ENCODE results near the gene COLGALT1.
"Not testable (repeated sequence)": the region's sequence is repeated elsewhere in the genome, so short reads cannot be mapped to it uniquely, and the experiment has no call there.

Gene COLGALT1

GRCh38 chr19:17555480-17555928 lies at the start of gene COLGALT1:
Gene COLGALT1, plus strand, starts transcription at chr19:17555649. Its CDS starts 65 bp downstream, at chr19:17555714.
- H3K4me3 Mint-ChIP-seq = peak within 1 kb of the TSS; percentile 86 to 92
- H3K27ac Mint-ChIP-seq = peak within 1 kb of the TSS; percentile 74 to 84
- H3K9me3 Mint-ChIP-seq = no peaks in the 10 kb centered on the region
- DNase-seq (peak; percentile 95 to 97), ATAC-seq (peak; percentile 98)
- H3K4me1 Mint-ChIP-seq = peaks cover 35% of the 10 kb centered on the region
- H3K27me3 Mint-ChIP-seq = no peaks in the 10 kb centered on the region

GRCh38 chr19:17506745-17507144 lies 48.7 kb upstream of the COLGALT1 start:
- no peak for ATAC-seq
- Mint-ChIP-seq H3K4me3 (no peak overlapping the region), H3K9me3 (no peaks in the 10 kb centered on the region)

GRCh38 chr19:17508558-17508933 lies 46.9 kb upstream of the COLGALT1 start:
- Mint-ChIP-seq H3K4me1 (peaks cover 52% of the 10 kb centered on the region), H3K27ac (peak overlapping the region; percentile 7 to 84), H3K4me3 (peak overlapping the region; percentile 44 to 45)
- not testable (repeated sequence) for ATAC-seq, DNase-seq, H3K27me3 Mint-ChIP-seq, H3K9me3 Mint-ChIP-seq

More at GRCh38 chr19:17506745-17507144, 48.7 kb upstream of the COLGALT1 start:
- Mint-ChIP-seq H3K27ac (no peak overlapping the region), H3K27me3 (no peaks in the 10 kb centered on the region), H3K4me1 (peaks cover 39% of the 10 kb centered on the region)
- DNase-seq = no peak

- peaks cover 63% of the 10 kb centered on the region for H3K4me1 Mint-ChIP-seq
- no peak for ATAC-seq
Observed at GRCh38 chr19:17510220-17510993, 45.0 kb upstream of the COLGALT1 start.

GRCh38 chr19:17511724-17512573 lies 43.5 kb upstream of the COLGALT1 start:
- ATAC-seq (peak; percentile 87), DNase-seq (peak; percentile 98)
- no peaks in the 10 kb centered on the region for H3K27me3 Mint-ChIP-seq
- peak overlapping the region; percentile 97 to 99 for H3K4me3 Mint-ChIP-seq
- H3K9me3 Mint-ChIP-seq = peaks cover 0 to 2% of the 10 kb centered on the region in 2 donors
- peaks cover 63% of the 10 kb centered on the region for H3K4me1 Mint-ChIP-seq
- peak overlapping the region; percentile 82 to 99 for H3K27ac Mint-ChIP-seq

More at GRCh38 chr19:17510220-17510993, 45.0 kb upstream of the COLGALT1 start:
- H3K9me3 Mint-ChIP-seq = no peaks in the 10 kb centered on the region
- DNase-seq = no peak
- peak overlapping the region; percentile 97 to 99 for H3K4me3 Mint-ChIP-seq
- no peaks in the 10 kb centered on the region for H3K27me3 Mint-ChIP-seq
- H3K27ac Mint-ChIP-seq = peak overlapping the region; percentile 98 to 99

- Mint-ChIP-seq H3K27me3 (no peaks in the 10 kb centered on the region), H3K27ac (peak overlapping the region; percentile 82 to 99), H3K4me3 (peak overlapping the region; percentile 97 to 99), H3K4me1 (peaks cover 60% of the 10 kb centered on the region), H3K9me3 (peaks cover 0 to 8% of the 10 kb centered on the region in 2 donors)
- peak; percentile 3 for ATAC-seq
- no peak for DNase-seq
Observed at GRCh38 chr19:17512574-17512939, 42.9 kb upstream of the COLGALT1 start.

- Mint-ChIP-seq H3K27me3 (no peaks in the 10 kb centered on the region), H3K4me1 (peaks cover 40% of the 10 kb centered on the region), H3K9me3 (peaks cover 0 to 10% of the 10 kb centered on the region in 2 donors), H3K27ac (peak overlapping the region in 1 of 2 donors; percentile 8), H3K4me3 (no peak overlapping the region)
- ATAC-seq = no peak
- no peak for DNase-seq
Observed at GRCh38 chr19:17515408-17516149, 39.9 kb upstream of the COLGALT1 start.

GRCh38 chr19:17517898-17518297 lies 37.6 kb upstream of the COLGALT1 start:
- ATAC-seq (no peak), DNase-seq (no peak)
- peaks cover 33% of the 10 kb centered on the region for H3K4me1 Mint-ChIP-seq
- H3K9me3 Mint-ChIP-seq = peaks cover 0 to 16% of the 10 kb centered on the region in 2 donors
- H3K27me3 Mint-ChIP-seq = no peaks in the 10 kb centered on the region
- no peak overlapping the region for H3K27ac Mint-ChIP-seq
- H3K4me3 Mint-ChIP-seq = no peak overlapping the region

GRCh38 chr19:17518654-17519053 lies 36.8 kb upstream of the COLGALT1 start:
- Mint-ChIP-seq H3K9me3 (peaks cover 0 to 16% of the 10 kb centered on the region in 2 donors), H3K4me1 (peaks cover 34% of the 10 kb centered on the region)
- not testable (repeated sequence) for DNase-seq, ATAC-seq, H3K4me3 Mint-ChIP-seq, H3K27me3 Mint-ChIP-seq, H3K27ac Mint-ChIP-seq

- Mint-ChIP-seq H3K27me3 (no peaks in the 10 kb centered on the region), H3K4me1 (peaks cover 37% of the 10 kb centered on the region), H3K4me3 (no peak overlapping the region), H3K9me3 (peaks cover 0 to 16% of the 10 kb centered on the region in 2 donors), H3K27ac (no peak overlapping the region)
- no peak for DNase-seq
- ATAC-seq = no peak
Observed at GRCh38 chr19:17519967-17520366, 35.5 kb upstream of the COLGALT1 start.

- ATAC-seq = no peak
- DNase-seq = no peak
- H3K4me3 Mint-ChIP-seq = no peak overlapping the region
- no peaks in the 10 kb centered on the region for H3K27me3 Mint-ChIP-seq
- no peak overlapping the region for H3K27ac Mint-ChIP-seq
- H3K4me1 Mint-ChIP-seq = peaks cover 46% of the 10 kb centered on the region
- H3K9me3 Mint-ChIP-seq = peaks cover 0 to 16% of the 10 kb centered on the region in 2 donors
Observed at GRCh38 chr19:17520865-17521264, 34.6 kb upstream of the COLGALT1 start.

GRCh38 chr19:17522988-17523872 lies 32.2 kb upstream of the COLGALT1 start:
- Mint-ChIP-seq H3K4me3 (peak overlapping the region; percentile 65 to 72), H3K27ac (peak overlapping the region; percentile 92 to 95), H3K27me3 (no peaks in the 10 kb centered on the region), H3K9me3 (peaks cover 0 to 6% of the 10 kb centered on the region in 2 donors), H3K4me1 (peaks cover 59% of the 10 kb centered on the region)
- ATAC-seq = peak; percentile 94
- DNase-seq = peak; percentile 77 to 87

- no peak for DNase-seq
- no peak for ATAC-seq
- H3K4me3 Mint-ChIP-seq = peak overlapping the region; percentile 9 to 37
- H3K27ac Mint-ChIP-seq = no peak overlapping the region
- peaks cover 5 to 15% of the 10 kb centered on the region in 2 donors for H3K9me3 Mint-ChIP-seq
- no peaks in the 10 kb centered on the region for H3K27me3 Mint-ChIP-seq
- H3K4me1 Mint-ChIP-seq = peaks cover 60% of the 10 kb centered on the region
Observed at GRCh38 chr19:17524651-17525050, 30.8 kb upstream of the COLGALT1 start.

- DNase-seq (no peak), ATAC-seq (no peak)
- Mint-ChIP-seq H3K9me3 (peaks cover 5 to 15% of the 10 kb centered on the region in 2 donors), H3K4me3 (peak overlapping the region in 1 of 2 donors; percentile 37), H3K27ac (no peak overlapping the region), H3K4me1 (peaks cover 60% of the 10 kb centered on the region), H3K27me3 (no peaks in the 10 kb centered on the region)
Observed at GRCh38 chr19:17525141-17525540, 30.3 kb upstream of the COLGALT1 start.

Measured in stimulated activated naive CD8-positive, alpha-beta T cell treated with anti-CD3 and anti-CD28 coated beads, Interleukin-15, amount 100 ng/mL, for 72 hours (primary cell).